PC-9 (cell line): ENCODE results near the gene ERMN.

Source experiments
- CTCF ChIP-seq: fragments of 200-600 bp; sonication (generic); conservative IDR thresholded peaks from 2 replicates; pipeline ENCODE4 v1.6.1; 2017; ENCODE audit warnings: mixed run types, antibody characterized with exemption, mild to moderate bottlenecking, moderate library complexity
- EZH2 ChIP-seq: fragments of 200-600 bp; sonication (generic); IDR thresholded peaks from 2 replicates; pipeline ENCODE4 v1.8.0; 2017; ENCODE audit warnings: antibody characterized with exemption, low read depth

GRCh38 chr2:157292853-157293252 lies 32.8 kb downstream of the ERMN start:
- TF ChIP-seq EZH2, result no peak
- TF ChIP-seq CTCF, result no peak
